Tibial nerve (tissue), 3 donors: ENCODE data around the gene MDK.

Source experiments
- POLR2A ChIP-seq, 2 donors: fragments of 450-650 bp; IDR thresholded peaks; one replicate each; pipeline ENCODE4 v1.6.1; 2017; ENCODE audit warnings: antibody characterized with exemption in 2 of 2, mild to moderate bottlenecking in 2 of 2, moderate library complexity in 2 of 2
- TF ChIP-seq, protein P1 (sequence below), 5 experiments: fragments of 200-600 bp in 3 of 5; fragments of 450-650 bp in 2 of 5; sonication (generic) in 3 of 5; IDR thresholded peaks; one replicate each; pipeline ENCODE4 v1.5.1; 2016 to 2019; ENCODE audit warnings: antibody characterized with exemption in 5 of 5, mild to moderate bottlenecking in 3 of 5, moderate library complexity in 2 of 5

DNA sequence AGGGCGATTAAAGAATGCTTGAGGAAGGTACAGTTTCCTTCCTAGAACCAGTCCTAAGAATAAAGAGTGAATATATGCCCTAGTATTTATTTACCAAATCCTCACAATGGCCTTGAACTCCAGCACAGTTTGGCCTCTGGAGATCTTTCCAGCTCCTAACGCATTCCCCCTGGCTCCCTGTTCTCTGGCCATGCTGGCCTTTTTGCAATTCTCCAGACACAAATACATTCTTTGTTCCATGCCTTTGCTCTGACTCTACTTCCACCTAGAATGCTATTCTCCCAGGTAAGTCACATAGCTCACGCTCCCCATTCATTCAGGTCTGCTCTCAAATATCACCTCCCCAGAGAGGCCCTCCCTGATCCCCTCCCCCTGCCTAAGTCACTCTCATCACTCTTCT lies 37.9 kb upstream of the MDK start:
- no peak for TF ChIP-seq POLR2A (IDR thresholded peaks at IDR 0.05)
- TF ChIP-seq, protein P1, sequence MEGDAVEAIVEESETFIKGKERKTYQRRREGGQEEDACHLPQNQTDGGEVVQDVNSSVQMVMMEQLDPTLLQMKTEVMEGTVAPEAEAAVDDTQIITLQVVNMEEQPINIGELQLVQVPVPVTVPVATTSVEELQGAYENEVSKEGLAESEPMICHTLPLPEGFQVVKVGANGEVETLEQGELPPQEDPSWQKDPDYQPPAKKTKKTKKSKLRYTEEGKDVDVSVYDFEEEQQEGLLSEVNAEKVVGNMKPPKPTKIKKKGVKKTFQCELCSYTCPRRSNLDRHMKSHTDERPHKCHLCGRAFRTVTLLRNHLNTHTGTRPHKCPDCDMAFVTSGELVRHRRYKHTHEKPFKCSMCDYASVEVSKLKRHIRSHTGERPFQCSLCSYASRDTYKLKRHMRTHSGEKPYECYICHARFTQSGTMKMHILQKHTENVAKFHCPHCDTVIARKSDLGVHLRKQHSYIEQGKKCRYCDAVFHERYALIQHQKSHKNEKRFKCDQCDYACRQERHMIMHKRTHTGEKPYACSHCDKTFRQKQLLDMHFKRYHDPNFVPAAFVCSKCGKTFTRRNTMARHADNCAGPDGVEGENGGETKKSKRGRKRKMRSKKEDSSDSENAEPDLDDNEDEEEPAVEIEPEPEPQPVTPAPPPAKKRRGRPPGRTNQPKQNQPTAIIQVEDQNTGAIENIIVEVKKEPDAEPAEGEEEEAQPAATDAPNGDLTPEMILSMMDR (IDR thresholded peaks at IDR 0.05), result no peak
